ENCODE data around the gene RAI14.

DNA sequence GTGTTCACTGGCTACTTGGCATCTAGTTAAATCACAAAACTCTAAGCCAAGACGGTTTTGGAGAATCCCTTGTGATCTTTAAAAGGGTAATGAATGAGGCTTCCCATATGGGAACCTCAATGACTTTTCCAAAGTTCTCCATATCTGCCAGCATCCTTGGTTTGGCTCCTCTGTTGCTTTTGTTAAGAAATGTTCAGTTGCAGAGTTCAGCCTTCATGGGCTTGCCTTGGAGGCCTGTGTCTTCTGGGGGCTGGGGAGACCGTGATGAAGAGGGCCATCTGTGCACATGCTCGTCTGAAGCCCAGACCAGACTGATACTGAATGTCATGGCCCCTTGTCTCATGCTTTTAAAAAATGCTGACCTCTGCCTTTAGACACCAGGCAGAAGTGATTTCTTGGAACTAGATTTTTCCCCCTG, 84.3 kb downstream of the RAI14 start:
- TF ChIP-seq, protein P1, sequence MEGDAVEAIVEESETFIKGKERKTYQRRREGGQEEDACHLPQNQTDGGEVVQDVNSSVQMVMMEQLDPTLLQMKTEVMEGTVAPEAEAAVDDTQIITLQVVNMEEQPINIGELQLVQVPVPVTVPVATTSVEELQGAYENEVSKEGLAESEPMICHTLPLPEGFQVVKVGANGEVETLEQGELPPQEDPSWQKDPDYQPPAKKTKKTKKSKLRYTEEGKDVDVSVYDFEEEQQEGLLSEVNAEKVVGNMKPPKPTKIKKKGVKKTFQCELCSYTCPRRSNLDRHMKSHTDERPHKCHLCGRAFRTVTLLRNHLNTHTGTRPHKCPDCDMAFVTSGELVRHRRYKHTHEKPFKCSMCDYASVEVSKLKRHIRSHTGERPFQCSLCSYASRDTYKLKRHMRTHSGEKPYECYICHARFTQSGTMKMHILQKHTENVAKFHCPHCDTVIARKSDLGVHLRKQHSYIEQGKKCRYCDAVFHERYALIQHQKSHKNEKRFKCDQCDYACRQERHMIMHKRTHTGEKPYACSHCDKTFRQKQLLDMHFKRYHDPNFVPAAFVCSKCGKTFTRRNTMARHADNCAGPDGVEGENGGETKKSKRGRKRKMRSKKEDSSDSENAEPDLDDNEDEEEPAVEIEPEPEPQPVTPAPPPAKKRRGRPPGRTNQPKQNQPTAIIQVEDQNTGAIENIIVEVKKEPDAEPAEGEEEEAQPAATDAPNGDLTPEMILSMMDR (conservative IDR thresholded peaks at IDR 0.05 in 1 of 2, IDR thresholded peaks at IDR 0.05 in 1 of 2; ENCODE audit: low read depth in 1 of 2, low read length in 2 of 2) = no peak
- TF ChIP-seq EZH2 (IDR thresholded peaks at IDR 0.05; ENCODE audit: low read length, missing control alignments) = no peak
